Amniotic epithelial cell (primary cell): ENCODE data around the gene CLASRP.

Source experiments
- DNase-seq: peaks from one replicate; pipeline ENCODE4 v3.0.0-alpha.2; 2010; ENCODE audit warnings: low read depth

Gene CLASRP

DNA sequence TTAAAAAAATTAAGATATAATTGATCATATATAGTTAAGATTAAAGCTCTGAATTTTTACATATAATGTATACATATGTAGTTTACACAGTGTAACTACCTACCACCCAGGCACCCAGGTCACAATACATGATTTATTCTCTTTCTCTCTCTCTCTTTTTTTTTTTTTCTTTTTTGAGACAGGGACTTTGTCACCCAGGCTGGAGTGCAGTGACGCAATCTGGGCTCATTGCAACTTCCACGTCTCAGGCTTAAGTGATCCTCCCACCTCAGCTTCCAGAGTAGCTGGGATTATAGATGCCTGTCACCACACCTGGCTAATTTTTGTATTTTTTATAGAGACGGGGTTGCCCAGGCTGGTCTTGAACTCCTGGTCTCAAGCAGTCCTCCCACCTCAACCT lies 18.8 kb upstream of the CLASRP start:
- no peak for DNase-seq

DNA sequence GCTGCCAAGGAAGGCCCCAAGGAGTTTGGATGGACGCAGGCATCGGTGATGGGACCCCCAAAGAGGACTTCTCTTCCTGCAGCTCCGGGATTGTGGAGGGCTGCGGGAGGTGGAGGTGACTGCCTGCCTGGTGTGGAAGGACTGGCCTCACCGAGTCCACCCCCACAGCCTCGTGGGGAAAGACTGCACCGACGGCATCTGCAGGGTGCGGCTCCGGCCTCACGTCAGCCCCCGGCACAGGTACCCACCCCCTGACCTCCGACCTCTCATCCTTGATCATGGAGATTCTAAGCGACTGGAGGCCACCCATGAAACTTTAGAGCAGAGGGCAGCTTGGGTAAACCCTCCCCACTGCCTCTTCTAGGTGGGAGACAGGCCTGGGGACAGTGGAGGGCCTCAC lies 16.9 kb upstream of the CLASRP start:
- no peak for DNase-seq

DNA sequence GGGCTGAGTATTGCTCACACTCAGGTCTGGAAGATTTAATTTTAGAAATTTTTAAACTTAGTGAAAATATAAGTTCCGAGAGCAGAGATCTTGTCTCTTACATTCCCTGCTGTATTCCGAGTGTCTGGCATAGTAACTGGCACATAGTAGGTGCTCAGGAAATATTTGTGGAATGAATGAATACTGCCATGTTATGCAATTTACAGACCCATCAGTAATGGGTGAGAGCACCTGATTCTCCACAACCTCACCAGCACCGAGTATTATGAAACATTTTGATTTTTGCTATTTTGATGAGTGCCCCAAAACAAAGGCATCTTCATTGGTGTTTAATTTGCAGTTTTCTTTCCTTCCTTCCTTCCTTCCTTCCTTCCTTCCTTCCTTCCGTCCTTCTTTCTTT lies 15.8 kb upstream of the CLASRP start:
- no peak for DNase-seq

DNA sequence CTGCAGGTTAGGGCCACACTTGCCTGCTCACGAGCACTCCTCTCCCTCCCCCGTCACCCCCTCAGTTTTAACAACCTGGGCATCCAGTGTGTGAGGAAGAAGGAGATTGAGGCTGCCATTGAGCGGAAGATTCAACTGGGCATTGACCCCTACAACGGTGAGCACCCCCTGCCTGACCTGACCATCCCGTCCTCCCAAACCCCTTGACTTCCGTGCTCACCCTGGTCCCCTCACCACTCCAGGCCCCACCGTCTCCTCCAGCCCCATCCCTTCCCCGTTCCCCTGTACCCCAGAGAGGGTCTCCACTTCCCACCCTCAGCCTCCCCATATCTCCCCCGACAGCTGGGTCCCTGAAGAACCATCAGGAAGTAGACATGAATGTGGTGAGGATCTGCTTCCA lies 13.6 kb upstream of the CLASRP start:
- DNase-seq, result no peak

DNA sequence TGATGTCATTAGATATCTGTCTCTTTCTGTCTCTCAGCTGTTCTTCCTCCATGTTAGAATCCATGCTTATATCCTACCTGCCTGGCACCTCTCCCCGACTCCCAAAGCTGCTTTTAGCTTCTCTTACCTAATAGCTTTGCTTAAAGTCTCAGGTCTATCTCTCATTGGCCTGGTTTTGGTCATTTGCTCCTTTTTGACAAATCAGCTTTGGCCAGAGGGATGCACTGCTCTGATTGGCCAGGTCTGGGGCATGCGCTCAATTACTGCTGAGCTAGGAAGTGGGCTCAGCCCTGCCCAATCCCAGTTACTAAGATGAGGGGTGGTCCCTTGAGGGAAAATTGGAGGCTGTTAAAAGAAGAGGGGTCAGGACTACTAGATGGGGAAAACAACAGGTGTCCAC lies 11.5 kb upstream of the CLASRP start:
- DNase-seq, result no peak

DNA sequence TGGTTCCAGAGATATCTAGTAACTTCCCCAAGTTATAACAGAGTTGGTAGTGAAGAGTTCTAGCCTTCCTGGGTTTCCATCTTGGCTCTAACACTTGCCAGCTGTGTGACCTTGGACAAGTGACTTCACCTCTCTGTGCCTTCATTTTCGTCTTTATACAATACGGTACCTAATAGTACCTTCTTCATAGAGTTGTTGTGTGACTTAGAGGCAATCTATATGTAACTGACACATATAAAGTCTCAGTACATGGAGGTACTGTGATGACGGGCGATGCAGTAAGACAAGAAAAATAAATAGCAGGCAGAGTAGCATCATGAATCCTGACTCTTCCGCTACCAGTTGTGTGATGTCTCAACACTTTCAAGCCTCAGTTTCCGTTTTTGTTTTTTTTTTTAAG lies 8.0 kb upstream of the CLASRP start:
- no peak for DNase-seq

DNA sequence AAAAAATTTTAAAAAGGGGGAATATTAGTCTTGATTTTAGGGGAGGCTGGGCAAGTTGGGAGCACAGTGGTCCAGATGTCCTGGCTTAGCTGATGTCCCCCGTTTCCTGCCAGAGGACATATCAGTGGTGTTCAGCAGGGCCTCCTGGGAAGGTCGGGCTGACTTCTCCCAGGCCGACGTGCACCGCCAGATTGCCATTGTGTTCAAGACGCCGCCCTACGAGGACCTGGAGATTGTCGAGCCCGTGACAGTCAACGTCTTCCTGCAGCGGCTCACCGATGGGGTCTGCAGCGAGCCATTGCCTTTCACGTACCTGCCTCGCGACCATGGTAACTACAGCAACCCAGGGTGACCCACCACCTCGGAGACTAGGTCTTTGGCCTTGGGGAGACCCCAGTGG lies 6.4 kb upstream of the CLASRP start:
- DNase-seq, result no peak

DNA sequence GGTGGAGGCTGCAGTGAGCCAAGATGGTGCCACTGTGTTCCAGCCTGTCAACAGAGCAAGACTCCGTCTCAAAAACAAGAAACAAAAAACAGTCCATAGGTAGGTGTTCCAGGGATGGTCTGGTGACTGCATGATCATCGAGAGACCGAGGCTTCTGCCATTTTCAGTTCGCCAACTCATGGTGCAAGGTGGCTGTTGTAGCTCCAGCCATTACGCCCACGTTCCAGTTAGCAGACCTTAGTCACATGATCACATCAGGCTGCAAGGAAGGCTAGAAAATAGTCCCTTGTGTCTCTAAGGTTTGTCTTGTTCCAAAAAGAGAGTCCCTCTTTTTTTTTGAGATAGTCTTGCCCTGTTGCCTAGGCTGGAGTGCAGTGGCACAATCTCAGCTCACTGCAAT lies 3.1 kb upstream of the CLASRP start:
- no peak for DNase-seq

DNA sequence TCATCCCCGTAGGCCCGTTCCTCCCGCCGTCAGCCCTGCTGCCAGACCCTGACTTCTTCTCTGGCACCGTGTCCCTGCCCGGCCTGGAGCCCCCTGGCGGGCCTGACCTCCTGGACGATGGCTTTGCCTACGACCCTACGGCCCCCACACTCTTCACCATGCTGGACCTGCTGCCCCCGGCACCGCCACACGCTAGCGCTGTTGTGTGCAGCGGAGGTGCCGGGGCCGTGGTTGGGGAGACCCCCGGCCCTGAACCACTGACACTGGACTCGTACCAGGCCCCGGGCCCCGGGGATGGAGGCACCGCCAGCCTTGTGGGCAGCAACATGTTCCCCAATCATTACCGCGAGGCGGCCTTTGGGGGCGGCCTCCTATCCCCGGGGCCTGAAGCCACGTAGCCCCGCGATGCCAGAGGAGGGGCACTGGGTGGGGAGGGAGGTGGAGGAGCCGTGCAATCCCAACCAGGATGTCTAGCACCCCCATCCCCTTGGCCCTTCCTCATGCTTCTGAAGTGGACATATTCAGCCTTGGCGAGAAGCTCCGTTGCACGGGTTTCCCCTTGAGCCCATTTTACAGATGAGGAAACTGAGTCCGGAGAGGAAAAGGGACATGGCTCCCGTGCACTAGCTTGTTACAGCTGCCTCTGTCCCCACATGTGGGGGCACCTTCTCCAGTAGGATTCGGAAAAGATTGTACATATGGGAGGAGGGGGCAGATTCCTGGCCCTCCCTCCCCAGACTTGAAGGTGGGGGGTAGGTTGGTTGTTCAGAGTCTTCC lies 1.3 kb upstream of the CLASRP start:
- DNase-seq, result no peak

DNA sequence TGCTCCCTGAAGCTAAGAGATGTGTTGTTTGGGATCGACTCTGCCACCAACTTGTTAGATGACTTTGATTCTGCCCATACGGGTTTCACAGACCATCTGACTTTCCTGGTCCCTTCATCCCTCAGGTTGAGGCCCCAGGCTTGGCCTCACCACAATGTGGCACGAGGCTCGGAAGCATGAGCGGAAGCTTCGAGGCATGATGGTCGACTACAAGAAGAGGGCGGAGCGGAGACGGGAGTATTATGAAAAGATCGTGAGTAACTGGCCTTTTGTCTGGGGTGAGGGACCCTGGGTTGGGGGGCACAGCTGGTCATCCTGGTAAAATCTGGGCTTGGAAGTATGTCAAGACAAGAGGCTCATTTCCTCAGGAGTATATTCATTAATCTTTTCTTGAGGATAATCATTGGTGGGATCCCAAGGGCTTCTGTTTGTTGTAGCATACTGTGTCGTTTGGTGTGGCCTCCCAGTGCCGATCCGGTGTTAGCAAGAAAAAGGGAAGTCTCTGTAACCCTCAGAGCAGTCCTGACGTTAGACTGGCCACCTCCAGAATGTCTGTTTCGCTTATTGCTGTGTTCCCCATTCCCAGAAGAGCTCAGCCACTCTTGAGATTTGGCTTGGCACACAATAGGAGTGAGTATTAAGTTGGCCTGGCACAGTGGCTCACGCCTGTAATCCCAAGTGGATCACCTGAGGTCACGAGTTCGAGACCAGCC lies 1.4 kb downstream of the CLASRP start:
- DNase-seq, result no peak

DNA sequence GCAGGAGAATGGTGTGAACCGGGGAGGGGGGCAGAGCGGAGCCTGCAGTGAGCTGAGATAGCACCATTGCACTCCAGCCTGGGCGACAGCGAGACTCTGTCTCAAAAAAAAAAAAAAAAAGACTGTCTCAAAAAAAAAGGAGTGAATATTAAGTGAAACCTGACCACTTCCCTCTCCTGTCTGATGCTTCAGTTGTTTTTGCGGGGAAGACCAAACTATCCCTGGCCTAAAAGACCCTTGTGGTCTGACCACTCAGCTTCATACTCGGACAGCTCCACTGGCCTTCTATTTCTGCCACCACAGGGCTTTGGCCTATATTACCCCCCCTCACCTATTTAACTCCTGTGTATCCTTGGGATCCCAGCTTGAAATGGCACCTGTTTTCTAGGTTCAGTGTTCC lies 2.3 kb downstream of the CLASRP start:
- DNase-seq, result no peak

DNA sequence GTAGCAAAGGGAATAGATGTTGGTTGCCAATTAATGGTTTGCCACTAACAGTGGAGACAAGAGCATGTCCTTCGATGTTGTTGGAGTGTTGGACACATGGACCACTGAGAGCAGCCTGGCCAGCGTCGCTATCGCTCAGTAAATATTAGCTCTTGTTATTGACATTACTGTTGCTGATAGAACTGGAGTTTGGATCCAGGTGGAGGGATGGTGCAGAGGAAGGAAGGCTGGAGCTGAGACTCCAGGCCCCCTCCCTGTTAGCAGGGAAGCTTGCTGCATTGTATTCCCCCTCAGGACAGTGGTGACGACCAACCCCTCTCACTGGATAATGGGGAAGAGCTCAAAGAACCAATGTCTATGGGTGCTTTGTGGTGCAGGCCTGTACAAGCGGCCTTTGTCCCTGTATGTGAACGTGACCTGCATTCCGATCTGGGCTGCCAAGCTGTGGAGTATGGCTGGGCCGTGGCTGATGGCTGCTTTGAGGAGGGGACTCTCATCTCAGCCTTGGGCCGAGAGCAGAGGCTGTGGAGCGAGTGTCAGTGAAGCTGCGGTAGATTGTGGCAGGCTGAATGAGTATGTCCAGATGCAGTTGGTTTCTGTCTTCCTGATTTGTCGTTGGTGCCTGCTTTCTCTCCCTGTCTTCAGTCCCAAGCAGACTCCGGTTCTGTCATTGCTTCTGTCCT lies 7.0 kb downstream of the CLASRP start:
- no peak for DNase-seq

DNA sequence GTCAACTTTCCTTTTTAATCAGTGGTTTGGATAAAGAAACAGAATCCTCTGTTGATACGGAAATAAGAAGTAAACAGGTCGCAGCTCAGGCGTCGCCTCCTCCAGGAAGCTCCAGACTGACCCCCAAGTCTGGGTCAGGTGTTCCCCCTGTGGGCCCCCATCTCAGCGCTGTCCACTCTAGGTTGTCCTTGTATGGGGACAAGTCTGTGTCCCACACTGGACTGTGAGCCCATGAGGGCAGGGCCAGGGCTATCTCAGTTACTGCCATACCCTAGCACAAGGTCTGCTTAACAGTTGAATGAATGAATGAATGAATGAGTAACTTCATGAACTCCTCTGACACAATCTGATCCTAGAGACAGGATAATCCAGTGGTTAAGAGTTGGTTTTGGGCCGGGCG lies 7.5 kb downstream of the CLASRP start:
- no peak for DNase-seq

DNA sequence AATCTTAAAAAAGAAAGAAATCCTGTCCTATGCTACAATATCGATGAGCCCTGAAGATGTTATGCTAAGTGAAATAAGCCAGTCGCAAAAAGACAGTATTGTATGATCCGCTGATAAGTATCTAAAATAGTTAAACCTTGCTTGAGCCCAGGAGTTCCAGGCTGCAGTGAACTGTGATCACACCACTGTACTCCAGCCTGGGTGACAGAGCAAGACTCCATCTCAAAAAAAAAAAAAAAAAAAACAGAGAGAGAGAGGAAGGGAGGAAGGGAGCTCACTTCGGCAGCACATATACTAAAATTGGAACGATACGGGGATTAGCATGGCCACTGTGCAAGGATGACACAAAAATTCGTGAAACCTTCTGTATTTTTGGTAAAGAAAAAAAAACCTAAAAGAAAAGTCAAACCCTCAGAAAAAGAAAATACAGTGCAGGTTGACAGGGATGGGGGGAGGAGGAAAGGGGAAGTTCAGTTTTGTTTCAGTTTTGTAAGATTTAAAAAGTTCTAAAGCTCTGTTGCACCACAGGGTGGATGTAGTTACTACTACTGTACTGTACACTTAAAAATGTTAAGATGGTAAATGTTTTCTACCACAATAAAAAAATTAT lies 8.4 kb downstream of the CLASRP start:
- DNase-seq, result no peak

DNA sequence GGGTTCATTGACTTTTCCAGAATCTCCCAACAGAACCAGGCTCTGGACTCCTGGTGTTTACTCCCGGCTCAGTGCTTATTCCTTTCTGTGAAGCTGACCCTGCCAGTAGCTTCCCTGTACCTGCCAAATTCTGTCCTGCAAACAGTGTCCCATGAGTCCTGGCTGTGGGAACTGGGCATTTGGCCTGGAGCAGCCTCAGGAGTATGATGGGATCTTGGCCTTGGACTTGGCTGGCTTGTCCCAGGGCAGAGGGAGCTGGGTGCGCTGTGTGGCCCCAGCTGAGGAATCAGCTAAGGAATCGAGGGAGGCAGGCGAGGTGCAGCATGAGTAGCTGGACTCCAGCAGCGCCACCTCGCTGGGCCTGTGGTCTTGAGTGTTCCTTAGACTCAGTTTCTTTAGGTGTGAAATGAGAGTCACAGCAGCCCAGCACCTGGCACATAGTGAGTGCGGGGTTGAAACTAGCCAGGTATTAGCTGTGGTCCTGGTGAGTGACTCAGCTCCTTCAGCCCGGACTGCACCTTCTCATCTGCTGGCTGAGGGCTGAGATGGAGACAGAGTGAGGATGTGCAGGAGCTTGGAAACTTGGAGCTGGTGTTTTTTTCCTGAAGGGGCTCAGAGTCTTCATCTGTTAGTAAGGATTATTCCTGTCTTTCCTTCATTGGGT lies 10.4 kb downstream of the CLASRP start:
- DNase-seq, result peak; percentile 14

DNA sequence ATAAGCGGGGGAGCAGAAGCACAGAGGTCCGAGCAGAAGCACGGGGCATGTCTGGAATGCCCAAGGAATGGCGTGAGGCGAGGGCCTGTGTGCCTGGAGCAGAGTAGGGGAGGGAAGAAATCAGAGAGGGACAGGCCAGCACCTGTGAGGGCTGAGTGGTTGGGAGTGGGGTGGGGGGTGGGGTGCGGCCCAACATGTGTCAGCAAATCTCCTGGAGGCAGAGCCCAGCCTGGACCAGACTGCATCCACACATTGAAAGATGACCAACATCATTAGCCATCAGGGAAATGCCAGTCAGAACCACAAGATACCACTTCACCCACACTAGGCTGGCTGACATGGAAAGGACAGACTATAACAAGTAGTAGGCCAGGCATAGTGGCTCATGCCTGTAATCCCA lies 11.2 kb downstream of the CLASRP start:
- no peak for DNase-seq

DNA sequence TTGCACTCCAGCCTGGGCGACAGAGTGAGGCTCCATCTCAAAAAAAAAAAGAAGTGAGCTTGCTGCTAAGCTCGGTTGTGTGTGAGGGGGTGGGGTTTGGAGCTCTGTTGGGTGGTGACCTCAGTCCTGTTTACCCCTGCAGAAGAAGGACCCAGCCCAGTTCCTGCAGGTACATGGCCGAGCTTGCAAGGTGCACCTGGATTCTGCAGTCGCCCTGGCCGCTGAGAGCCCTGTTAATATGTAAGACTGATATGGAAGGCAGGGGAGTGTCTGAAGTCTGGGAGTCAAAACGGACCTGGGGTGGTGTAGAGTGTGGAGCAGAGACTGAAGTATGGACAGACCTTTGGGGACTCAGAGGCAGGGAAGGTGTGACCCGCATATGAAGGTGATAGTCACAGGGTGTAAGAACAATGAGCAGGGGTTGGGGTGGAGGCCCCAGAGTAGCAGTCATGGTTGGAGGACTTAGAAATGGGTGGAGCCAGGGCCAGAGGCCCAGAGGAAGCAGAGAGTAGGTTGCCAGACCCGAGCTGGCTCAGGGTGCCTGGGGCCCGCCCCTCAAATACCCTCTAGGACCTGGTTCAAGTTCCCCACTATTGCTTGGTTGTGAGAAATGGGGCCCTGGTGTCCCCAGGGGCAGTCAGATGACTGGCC lies 13.2 kb downstream of the CLASRP start:
- no peak for DNase-seq

DNA sequence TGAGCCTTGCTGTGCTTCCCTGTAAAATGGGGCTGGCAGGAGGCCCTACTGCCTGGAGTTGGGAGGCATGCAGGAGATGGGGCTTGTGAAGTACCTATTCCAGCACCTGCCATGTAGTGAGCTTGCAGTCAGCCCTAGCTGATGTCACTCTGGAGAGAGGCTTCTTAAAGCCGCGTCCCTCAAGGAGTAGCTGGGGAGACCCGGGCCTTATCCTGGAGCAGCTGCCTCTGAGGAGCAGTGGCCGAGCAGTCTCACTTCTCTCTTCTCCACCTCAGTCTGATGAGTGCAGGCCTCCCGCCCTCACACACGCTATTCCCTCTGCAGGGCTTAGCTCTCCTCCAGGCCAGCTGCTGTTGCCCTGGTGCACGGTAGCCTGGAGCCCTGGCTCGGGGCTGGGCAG lies 18.0 kb downstream of the CLASRP start:
- DNase-seq, result no peak

DNA sequence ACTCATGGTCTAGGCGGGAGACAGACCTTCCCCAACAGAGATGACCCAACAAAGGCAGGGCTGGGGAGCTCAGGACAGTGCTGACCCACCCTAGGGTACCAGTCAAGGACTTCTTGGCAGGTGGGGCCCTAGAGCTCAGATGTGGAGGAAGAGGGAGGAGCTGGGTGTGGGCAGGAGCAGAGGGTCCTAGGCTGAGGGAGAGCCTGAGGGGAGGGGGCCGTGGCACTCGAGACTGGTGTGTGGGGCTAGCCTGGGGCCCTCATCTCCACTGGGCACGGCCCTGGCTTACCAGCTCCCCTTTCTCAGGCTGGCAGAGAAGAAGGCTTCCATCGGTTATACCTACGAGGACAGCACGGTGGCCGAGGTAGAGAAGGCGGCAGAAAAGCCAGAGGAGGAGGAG lies 18.6 kb downstream of the CLASRP start:
- no peak for DNase-seq

DNA sequence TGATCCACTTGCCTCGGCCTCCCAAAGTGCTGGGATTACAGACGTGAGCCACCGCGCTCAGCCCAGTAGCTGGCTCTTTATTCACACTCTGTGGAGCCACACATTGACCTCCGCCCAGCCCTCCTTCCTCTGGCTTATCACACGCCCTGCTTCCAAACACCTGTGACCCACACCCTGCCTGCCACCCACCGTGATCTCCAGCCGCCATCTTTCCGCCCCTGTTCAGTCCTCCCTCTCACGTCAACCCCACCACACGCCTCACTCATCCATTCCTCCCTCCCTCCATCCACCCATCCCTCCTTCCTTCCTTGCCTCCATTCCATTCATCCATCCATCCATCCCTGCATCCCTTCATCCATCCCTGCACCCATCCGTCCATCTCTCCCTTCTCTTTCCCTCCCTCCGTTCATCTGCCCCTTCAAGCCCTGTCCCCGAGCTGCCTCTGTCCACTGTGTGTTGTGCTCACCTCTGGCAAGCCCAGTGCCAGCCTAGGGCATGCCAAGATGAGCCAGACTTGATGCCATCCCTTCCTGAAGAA lies 19.8 kb downstream of the CLASRP start:
- no peak for DNase-seq

DNA sequence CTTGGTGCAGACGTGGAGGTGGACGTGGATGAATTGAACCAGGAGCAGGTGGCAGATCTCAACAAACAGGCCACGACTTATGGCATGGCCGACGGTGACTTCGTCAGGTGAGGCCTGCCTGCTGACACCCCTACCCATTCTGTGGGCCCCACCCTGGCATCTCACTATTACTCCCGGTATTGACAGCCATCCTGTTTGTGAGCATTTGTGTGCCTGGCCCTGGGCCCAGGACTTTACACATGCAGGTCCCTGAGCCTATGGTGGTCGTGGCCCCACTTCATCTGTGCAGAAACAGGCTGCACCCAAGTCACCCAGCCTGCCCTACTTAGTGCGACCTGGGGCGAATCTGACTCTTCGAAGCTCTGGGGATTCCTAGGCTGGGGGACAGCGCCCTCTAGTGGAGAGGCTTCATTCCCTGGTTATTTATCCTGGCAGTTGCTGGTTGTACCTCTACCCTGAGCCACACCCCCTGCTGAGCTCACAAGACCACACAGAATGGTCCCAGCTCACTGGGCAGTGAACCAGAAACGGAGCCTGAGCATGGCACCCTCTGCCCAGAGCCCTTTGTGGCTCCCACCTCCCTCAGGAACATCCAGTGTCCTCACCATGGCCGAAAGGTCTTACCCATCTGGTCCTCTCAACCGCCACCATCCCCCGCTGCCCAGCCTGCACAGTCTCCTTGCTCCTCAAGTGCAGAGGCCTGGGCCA lies 20.6 kb downstream of the CLASRP start:
- peak; percentile 77 for DNase-seq
